ENCODE data around the gene DDX54.

Gene DDX54

DNA sequence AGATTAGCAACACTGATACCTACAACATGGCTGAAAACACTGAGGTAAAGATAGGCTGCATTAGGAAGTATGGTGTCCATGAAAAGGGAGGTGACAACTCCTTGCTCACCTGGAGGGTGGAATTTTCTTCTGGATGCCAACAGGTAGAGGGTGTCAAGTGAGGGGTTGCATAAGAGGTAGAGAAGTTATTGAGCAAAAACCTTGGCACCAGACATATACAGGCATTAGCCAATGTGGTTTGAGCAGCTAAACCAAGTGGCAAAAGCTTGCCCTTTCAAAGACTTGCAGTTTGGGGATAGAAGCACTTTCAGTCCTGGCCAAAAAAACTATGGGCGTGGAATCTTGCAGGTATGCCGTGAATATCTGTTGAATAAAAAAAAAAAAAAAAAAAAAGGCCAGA lies 4.1 kb upstream of the DDX54 start:
- no peak for DNase-seq

DNA sequence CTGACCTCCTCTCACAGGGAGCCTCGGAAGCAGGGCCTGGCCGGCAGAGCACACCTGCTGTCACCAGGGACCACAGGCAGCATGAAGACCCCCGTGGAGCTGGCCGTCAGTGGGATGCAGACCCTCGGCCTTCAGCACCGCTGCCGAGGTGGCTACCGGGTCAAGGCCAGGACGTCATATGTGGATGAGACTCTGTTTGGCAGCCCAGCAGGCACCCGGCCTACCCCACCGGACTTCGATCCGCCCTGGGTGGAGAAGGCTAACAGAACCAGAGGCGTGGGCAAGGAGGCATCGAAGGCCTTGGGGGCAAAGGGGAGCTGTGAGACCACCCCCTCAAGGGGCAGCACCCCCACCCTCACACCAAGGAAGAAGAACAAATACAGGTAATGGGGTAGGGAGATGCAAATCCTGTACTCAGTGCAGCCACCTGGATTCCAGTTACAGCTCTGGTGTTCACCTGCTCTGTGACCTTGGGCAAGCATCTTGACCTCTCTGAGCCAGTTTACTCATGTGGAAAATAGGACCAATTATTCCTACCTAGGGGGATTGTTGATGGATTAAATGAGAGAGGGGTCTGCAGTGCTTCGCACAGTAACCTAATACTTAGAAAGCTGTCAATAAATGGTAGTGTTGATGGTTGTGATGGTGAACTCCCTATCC lies 1.5 kb upstream of the DDX54 start:
- DNase-seq, result no peak

DNA sequence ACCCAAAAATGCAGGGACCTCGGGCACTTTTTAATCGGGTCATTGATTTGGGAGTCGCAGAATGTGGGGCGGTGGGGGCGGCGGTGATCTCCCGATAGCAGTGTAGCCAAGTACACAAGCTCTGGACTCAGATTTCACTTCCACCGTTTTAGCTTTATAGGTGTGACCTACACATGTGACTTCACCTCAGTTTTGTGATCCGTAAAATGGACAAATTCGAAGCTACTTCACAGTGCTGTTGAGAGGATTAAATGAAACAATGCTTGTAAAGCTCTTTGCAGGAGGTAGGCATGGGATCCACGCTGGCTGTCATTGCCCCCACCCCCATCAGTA lies 721 bp upstream of the DDX54 start:
- no peak for DNase-seq

DNA sequence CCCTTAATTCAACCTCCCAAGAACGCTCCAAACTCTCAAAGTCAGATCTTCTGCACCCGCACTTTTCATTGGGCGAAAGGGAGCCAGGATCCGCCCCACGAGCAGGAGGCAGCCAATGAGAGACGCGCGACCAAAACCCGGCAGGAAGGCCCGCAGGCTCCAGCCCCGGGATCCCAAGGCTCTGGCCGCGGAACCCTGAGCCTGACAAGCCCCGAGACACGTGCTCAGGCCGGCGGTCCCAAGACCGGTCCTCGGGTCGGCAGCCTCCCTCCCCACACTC lies 438 bp downstream of the DDX54 start:
- peak; percentile 87 to 91 for DNase-seq

DNA sequence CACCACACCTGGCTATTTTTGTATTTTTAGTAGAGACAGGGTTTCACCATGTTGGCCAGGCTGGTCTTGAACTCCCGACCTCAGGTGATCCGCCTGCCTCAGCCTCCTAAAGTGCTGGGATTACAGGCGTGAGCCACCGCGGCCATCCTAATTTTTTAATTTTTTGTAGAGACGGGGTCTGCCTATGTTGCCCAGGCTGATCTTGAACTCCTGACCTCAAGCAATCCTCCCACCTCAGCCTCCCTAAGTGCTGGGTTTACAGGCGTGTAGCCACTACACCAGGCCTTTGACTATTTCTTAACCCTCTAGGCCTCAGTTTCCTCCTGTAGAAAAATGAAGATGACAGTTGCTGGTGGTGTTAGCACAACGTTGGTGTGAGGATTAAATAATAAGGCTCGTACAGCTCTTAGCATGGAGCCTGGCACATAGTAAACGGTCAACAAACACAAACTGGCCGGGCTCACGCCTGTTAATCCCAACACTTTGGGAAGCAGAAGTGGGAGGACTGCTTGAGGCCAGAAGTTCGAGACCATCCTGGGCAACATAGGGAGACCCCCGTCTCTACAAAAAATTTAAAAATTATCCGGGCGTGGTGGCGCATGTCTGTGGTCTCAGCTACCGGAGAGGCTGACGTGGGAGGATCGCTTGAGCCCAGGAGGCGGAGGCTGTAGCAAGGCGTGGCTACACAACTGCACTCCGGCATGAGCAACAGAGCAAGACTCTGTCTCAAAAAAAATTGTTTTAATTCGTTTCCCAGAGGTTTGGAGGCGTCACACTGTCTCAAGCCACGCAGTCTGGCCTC lies 979 bp downstream of the DDX54 start:
- DNase-seq, result no peak

DNA sequence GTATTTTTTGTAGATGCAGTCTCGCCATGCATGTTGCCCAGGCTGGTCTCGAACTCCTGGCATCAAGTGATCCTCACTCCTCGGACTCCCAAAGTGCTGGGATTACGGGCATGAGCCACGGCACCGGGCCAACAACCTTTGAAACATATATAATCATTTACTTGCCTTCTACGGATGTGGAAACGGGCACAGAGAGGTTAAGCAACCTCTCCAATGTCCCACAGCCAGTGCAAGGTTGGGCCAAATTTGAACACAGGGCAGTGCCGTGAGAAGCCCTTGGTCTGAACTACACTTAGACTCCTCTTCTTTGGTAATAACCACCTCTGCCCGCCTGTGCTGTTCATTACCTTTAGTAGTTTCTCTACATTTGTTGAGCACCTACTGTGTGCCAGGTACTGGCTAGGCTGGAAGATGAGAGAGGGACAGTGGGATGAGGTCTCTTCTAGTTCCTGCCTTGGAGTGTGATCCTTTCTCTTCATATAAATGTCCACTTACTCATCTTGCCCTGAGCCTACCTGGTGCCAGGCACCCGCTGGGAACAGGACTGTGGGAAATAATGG lies 2.2 kb downstream of the DDX54 start:
- DNase-seq, result no peak

DNA sequence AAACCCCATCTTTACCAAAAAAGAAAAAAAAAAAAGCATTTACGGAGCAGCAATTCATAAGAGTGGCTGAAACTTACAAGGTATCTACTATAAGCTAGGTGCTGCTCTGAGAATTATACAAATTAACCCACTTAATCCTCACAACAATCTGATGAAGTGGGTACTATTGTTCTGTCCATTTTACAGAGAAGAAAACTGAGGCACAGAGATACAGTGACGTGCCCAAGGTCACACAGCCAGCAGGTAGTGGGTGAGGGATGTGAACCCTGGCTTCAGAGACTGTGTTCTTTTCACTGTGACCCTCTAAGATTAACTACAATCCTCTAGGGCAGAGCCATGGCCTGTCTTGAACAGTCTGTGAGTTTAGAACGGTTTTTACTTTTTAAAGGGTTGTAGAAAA lies 3.3 kb downstream of the DDX54 start:
- no peak for DNase-seq

DNA sequence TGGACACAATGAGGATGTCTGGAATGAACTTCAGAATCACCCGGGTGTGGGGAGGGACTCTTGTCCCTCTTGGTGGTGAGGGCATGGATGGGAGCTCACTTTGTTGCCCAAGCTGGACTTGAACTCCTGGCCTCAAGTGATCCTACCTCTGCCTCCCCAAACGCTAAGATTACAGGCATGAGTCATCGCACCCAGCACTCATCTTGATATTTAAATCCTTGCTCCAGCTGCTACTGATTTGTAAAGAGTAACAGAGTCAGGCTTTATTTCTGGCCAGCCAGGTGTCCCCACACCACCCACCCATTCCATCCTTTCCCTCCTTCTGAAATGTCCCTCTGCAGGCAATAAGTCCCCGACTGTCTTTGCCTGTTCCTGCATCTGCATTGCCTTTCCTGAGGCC lies 4.9 kb downstream of the DDX54 start:
- no peak for DNase-seq

DNA sequence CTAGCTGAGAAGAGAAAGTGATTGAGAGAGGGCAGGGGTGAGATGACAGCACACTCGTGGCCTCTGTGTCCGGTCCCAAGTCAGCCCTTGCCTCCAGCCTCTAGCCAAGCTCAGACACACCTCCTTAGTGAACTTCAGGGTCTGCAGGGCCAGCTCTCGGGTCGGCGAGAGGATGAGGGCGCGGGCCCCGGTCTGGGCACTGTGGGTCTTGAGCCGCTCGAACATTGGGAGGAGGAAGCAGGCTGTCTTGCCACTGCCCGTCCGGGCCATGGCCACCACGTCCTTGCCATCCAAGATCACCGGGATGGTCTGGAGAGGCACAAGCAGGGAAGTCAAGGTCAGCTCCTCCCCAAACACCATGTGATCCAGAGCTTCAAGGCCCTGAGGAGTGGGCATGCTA lies 6.3 kb downstream of the DDX54 start:
- no peak for DNase-seq

DNA sequence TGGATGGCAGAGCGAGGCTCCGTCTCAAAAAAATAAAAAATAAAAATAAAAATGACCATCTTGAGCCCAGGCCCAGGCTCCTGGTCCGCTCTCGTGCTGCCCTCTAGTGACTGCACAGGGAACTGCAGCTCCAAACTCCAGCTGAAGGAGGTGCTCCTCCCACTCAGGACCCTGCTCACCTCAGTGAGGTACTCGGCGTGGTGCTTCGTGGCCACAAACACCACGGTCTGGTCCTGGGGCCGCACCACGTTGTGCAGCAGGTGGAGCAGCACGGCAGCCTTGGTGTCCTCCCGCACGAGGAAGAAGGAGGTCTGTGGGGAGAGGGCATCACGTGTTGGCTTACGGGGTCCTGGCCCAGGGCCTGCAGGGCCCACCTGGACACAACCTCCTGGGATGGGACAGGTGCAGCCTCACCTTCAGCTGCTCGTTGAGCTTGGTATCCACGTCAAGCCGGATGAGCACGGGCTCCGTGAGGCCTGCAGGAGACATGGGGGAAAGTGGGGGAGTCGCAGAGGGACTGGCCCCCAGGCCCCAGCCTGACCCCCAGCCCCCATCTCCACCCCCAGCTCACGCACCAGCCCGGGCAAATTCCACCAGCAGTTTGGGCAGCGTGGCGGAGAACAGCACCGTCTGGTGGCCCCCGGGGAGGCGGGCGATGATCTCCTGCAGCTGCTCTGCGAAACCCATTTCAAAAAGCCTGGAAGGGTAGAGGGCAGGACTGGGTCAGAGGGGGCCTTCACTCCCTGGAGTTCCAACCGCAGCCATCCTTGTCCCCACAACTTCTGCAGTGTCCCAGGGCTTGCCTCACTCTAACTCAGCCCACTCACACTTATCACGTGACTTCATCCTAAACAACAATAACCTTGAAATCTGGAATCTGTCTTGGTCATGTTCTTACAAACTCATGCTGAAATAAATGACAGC lies 10.6 kb downstream of the DDX54 start:
- peak; percentile 68 to 80 for DNase-seq

DNA sequence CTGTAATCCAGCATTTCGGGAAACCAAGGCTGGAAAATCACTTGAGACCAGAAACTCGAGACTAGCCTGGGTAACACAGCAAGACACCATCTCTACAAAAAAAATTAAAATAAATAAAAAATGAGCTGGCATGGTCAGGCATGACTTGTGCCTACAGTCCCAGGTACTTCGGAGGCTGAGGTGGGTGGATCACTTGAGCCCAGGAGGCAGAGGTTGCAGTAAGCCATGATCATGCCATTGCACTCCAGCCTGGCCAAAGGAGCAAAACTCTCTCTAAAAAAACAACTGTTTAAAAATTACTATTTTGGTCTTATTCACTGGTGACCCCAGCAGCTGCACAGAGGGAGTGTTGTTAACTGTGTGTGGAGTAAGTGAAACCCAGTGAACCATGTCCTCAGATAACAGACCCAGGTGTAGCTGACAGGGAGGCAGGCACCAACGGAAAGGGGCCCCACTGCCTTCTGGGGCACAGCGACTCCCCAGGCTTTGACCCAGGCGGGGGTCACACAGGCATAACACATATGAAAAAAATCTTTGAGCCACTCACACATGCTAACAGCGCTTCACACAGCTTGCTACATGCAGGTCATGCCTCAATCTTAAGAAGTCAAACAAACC lies 12.1 kb downstream of the DDX54 start:
- no peak for DNase-seq

DNA sequence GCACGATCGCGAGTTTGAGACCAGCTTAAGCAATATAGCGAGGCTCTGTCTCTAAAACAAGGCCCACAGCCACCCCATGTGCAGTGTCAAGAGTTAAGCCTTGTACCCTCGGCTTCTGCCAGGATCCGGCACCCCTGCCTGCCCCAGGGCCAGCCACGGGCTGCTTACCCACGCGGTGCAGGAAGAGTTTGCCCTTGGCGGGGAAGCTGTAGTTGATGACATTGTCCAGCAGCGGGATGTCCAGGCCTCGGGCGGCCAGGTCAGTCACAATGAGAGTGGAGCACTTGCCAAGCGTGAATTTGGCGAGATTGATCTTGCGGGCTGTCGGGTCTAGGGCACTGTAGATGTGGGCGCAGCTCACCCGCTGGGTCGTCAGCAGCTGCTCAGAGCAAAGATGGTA lies 13.1 kb downstream of the DDX54 start:
- DNase-seq, result no peak

DNA sequence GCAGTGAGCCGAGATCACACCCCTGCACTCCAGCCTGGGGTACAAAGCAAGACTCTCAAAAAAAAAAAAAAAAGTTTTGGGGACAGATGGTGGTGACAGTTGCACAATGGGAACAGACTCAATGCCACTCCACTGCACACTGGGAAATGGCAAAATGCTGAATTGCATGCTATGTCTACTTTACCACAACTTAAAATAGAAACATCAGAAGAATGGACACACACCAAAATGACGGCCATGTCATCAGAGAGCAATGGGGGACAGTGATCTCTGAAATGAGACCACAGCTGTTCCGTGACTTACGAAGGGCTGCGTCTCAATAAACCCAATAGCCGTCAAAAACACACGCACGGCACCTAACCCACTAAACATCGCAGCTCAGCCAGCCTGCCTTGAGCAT lies 13.7 kb downstream of the DDX54 start:
- no peak for DNase-seq

DNA sequence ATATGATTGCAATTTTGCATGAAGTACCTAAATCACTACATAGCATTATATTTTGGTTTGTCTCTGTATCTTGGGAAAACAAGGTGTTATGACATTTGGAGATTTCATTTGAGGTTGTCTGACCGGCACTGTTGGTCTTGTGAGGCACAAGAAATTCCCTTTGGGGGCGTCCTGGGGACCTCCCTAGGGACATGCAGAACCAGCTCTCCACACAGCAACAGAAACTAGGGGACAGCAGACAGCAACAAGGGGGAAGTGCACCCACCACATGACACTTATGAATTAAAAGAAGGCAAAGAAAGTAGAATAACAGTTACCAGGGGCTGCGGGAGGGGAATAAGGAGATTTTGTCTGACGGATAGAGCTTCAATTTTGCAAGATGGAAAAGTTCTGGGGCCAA lies 14.4 kb downstream of the DDX54 start:
- DNase-seq, result no peak

DNA sequence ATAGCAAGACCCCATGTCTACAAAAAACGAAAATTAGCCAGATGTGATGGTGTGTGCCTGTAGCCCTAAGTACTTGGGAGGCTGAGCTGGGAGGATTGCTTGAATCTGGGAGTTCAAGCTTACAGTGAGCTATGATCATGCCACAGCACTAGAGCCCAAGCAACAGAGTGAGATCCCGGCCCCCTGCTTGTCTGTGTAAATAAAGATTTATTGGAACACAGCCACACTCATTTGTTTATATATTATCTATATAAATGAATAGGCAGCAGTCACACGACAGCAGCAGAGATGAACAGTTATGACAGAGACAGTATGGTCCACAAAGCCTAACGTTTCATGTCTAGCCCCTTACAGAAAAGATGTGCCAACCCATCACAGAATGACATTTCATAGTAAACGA lies 14.8 kb downstream of the DDX54 start:
- no peak for DNase-seq

DNA sequence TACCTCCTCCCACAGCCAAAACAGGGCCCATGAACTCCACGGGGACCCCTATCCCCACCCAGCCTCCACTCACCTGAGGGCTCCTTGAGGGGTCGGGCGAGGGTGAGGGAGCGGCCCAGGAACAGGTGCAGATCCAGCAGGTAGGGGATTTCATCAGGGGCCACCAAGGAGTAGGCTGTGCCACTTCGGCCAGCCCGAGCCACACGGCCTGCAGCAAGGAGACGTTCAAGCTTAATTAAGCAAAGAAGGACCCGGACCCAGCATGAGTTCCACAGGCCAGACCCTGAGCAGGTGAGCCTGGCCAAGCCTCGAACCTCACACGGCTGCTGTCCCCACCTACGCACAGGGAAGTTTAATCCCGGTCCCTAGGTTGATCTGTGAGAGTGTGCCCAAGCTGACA lies 15.6 kb downstream of the DDX54 start:
- DNase-seq, result no peak

DNA sequence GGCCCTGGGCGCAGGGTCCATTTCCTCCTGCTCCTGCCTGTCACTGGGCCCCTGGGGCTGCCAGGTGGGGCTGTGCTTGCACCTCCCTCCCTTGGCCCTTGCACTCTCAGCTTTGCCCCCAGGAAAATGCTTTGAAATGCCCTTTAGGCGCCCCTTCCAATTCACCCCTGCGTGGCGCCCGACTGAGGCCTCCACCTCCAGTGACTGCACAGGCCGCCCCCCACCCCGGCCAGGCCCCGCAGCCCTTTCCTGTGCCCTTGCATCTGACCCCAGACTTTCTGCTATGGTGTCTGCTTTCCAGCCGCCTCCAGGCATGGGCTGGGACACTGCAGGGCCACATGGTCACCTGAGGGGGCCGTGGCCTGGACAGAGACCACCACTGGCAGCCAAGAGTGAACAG lies 17.4 kb downstream of the DDX54 start:
- DNase-seq, result no peak

DNA sequence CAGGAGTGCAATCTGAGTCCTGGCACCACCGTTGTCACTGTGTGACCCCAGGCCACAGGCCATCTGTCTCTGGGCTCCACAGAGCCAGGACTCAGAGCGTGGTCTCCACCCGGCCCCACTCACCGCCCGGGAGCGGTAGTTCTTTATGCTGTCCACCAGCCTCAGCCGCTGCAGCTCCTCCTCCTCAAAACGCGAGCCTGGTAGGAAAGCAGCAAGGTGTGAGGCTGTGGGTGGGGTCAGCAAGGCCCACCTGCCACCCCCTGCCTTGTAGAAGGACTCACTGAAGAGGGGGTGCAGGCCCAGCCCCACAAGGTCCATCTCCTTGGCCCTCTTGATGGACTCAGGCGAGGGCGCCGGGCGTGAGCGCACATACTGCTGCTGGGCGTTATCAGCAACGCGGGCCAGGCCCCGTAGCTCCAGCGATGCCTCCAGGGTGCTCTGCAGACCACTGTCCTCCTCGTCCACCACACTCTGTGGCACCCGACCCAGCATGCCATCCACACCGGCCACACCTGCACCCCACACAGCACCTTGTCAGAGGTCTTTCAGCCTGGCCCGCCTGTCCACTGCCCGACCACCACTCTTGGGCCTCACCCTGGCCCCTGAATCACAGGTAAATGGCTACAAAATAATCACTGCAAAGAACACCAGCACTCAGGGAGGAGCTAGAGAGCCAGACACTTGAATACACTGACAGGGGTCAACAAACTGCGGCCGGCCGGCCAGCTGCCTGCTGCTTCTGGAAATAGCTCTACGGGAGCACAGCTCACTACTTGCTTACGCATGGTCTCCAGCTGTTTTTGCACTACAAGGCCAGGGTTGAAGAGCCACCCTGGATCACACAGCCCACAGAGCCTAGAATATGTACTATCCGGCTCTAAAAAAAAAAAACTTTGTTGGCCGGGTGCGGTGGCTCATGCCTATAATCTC lies 19.5 kb downstream of the DDX54 start:
- DNase-seq, result no peak

DNA sequence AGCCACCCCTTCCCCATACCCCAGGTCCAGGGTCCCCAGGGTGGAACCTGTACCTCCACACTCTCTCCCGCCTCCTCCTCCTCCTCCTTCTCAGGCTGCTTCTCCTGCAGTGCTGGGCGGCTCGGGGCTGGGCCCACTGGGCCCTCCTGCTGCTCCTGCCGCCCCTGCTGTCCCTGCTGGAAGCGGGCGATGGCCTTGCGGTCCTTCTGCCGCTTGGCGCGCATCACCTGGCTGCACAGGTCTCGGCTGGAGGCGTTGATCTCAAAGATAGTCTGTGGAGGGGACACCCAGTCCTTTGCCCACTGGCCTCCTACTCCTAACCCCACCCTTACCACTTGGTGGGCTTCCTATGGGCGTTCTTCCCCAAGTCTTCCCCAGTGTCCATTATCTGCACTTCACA lies 21.3 kb downstream of the DDX54 start:
- no peak for DNase-seq

DNA sequence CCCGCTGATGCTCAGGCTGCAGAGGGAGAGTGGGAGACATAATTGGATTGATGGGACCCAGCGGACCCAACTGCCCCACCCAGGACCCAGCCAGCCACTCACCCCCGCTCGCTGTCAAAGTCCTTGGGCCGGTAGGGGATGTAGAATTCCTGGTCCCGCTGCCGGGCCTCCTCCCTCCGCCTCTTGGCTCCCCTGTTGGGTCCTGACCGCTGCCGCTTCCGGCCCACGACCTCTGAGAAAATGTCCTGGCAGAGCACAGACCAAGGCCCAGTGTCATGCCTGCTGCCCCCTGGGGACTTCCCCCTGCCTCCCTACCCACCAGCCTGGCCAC lies 22.3 kb downstream of the DDX54 start:
- DNase-seq, result no peak

DNA sequence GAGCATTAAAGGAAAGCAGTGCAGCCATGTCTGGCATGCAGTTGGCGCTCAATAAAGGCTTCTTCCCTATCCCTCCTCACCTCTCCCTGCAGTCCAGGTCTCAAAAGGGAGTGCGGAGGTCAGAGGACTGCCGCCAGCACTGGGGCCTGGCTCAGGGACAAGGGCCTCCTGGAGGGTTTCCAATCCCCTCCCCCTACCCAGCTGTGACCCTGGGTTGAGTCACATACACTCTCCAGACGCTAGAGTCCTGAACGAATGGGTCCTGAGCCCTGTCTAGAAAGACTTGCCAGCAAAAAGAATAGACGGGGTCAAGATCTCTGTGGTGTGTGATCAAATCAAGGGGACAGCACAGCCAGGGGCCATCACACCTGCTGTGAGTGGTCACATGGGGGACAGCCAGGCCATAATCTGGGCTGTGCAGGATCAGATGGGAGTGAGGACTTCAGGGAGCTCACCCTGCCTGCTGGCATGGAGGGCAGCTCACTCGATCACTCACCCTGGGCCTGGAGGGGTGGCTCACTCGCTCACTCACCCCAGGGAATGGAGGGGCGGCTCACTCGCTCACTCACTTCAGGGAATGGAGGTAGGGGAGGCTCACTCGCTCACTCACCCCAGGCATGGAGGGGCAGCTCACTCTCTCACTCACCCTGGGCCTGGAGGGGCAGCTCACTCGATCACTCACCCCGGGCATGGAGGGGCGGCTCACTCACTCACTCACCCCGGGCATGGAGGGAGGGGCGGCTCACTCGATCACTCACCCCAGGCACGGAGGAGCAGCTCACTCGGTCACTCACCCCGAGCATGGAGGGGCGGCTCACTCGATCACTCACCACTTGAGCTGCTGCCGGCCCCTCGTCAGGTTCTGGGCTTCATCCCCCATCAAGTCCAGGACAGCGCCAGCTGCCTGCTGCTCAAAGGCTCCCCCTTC lies 22.9 kb downstream of the DDX54 start:
- no peak for DNase-seq
